GM12873 (cell line): ENCODE results near the gene AUTS2.

Experiments used
- TF ChIP-seq, protein P1 (sequence below): IDR thresholded peaks from 2 replicates; pipeline ENCODE4 v1.5.1; 2012; ENCODE audit warnings: low read depth, mild to moderate bottlenecking, moderate library complexity, low read length, control low read depth; ENCODE audit not compliant: insufficient read depth; ENCODE audit errors: missing control alignments

Gene AUTS2

DNA sequence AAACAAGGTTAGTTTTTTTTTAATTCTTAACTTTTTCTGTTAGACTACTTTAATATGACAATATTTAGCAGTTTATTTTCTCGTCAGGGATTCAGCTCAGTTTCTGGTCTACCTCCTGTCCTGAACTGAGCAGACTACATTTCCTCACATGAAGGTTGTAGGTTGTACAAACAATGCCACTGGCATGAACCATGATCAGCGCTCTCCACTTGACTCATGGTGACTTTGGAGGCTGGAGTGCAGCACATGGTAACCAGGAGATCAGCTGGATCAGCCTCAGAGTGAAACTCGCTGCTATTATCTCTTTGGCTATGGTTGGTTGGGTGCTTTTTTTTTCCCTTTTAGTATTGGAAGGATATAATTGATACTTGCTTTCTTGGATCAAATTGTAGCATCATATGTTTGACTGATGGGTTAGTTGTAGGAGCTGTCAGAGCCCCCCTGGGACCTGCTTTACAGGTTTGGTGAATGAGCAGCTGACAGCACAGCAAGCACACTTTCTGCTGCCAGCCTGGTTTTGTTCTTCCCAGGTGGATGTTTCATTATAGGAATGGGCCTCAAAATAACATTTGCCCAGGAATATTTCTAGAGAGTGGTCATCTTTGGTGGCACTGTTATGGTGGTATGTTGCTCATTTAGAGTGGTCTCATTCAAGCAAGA is 556.4 kb downstream of the AUTS2 start:
- TF ChIP-seq, protein P1, sequence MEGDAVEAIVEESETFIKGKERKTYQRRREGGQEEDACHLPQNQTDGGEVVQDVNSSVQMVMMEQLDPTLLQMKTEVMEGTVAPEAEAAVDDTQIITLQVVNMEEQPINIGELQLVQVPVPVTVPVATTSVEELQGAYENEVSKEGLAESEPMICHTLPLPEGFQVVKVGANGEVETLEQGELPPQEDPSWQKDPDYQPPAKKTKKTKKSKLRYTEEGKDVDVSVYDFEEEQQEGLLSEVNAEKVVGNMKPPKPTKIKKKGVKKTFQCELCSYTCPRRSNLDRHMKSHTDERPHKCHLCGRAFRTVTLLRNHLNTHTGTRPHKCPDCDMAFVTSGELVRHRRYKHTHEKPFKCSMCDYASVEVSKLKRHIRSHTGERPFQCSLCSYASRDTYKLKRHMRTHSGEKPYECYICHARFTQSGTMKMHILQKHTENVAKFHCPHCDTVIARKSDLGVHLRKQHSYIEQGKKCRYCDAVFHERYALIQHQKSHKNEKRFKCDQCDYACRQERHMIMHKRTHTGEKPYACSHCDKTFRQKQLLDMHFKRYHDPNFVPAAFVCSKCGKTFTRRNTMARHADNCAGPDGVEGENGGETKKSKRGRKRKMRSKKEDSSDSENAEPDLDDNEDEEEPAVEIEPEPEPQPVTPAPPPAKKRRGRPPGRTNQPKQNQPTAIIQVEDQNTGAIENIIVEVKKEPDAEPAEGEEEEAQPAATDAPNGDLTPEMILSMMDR: no peak

DNA sequence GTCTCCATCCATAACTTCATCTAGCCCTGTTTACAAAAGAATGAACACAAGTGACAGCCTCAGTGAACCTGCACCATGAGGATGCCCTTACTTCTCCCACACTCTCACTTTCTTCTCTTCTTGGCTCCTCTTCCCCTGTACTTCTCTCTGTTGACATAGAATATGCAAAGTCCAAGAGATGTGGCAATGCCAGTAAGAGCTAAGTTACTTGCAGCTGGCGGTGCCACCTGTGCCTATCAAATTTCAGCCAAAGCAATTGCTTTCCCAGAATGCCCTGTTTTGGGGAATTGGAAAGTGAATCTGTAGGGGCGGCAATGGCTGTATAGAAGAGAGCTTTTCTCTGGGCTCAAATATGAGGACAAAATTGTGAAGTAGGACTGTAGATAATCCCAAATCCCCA is 557.8 kb downstream of the AUTS2 start:
- TF ChIP-seq, protein P1: no peak

DNA sequence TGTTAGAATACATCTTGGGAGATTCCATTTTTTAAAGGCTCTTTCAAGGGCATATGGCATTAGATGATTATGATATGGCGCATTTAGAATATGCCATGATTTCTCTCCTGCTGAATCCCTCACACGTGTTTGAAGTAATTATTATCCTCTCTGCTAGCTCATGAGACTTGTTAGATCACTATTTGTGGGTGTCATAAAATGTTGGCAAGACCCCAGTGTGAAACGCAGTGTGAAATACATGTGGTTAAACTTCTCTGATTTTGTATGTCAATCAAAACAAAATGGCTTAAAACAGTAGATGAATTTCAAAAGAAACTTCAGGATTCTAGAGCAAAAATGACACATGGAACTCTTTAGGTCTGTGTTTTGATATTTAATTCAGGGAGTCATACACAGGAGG is 560.8 kb downstream of the AUTS2 start:
- TF ChIP-seq, protein P1: no peak

DNA sequence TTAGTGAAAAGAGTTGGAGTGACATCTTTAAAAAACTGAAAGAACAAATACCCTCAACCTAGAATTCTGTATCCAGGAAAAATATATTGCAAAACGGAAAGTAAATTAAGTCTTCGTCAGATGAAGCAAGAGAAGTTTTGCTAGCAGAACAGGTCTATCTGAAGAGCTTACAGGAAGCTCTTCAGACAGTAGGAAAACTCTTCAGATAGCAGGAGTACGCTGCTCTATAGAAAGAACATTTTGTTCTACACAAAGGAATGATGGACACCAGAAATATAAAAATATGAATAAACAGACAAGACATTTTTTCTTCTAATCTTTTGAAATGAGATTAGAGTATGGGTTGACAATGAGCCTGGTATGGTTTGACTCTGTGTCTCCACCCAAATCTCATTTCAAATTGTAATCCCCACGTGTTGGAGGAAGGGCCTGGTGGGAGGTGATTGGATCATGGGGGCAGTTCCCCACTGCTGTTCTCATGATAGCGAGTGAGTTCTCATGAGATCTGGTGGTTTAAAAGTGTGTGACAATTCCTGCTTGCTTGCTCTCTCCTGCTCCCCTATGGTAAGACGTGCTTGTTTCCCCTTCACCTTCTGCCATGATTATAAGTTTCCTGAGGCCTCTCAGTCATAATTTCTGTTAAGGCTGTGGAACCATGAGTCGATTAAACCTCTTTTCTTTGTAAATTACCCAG is 567.3 kb downstream of the AUTS2 start:
- TF ChIP-seq, protein P1: no peak

DNA sequence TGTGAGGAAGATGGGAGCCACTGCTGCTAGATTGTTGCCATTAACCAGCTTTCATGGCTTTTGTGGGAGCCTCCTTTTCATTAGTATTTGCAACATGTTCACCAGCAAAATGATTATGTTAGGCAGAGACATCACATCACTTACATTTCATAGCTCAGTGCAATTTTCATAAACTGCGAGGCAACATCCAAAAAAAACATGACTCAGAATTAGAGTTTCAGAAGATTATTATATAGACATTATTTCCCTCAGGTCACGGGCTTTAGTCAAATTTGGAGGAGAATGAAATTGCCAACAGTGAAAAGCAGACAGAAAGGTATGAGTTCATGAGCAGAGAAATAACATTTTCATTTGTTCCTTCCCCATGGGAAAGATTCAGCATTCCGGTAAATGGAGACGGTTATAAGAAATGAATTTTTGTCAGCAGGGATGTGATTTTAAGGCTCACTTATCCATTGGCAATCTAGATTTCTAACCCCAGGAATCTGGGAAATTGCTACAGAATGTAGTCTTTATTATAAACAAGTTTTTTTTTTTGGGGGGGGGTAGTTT is 573.2 kb downstream of the AUTS2 start:
- TF ChIP-seq, protein P1: no peak

DNA sequence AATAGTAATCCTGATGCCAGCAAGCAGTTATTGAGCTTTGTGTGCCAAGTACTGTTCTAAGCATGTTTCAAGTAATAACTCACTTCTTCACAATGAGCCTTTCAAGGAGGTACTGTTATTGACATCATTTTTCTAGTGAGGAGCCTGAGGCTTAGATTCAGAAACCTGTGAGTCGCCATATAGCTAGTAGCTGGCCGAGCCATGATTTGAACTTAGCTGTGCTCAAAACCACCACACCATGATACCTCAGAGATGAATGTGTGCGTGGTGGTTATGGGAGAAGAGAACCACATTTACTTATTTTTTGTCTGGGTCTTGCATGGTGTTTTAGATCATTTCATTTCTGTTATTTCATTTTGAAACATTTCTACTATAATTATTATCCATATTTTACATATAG is 578.9 kb downstream of the AUTS2 start:
- TF ChIP-seq, protein P1: no peak

DNA sequence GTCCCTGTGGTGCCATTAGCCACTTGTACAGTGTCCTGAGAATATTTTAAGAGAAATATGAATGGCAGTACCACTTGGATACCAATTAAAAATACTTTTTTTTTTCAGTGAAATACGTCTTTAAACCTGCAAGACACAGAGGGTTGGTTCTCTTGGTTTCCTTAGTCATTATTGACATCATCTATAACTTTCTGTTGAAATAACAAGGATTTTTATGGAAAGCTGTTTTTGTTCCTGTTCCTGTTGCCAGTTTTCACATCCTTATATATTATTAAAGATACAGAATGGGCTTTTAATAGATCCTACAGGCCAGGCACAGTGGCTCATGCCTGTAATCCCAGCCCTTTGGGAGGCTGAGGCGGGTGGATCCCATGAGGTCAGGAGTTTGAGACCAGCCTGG is 579.9 kb downstream of the AUTS2 start:
- TF ChIP-seq, protein P1: no peak
